GM18907 (cell line): Measurements from ENCODE around the gene HM13.
A peak's percentile ranks its signal among the peaks of the same experiment; 100 is the strongest.
"Not testable (repeated sequence)": the region's sequence is repeated elsewhere in the genome, so short reads cannot be mapped to it uniquely, and the experiment has no call there.

Experiments
- ATAC-seq: cut with Tn5 transposase; IDR thresholded peaks from one replicate; pipeline ENCODE4 v1.9.1; 2021; ENCODE audit warnings: mild to moderate bottlenecking, moderate library complexity; ENCODE audit not compliant: unreplicated experiment

Gene HM13

DNA sequence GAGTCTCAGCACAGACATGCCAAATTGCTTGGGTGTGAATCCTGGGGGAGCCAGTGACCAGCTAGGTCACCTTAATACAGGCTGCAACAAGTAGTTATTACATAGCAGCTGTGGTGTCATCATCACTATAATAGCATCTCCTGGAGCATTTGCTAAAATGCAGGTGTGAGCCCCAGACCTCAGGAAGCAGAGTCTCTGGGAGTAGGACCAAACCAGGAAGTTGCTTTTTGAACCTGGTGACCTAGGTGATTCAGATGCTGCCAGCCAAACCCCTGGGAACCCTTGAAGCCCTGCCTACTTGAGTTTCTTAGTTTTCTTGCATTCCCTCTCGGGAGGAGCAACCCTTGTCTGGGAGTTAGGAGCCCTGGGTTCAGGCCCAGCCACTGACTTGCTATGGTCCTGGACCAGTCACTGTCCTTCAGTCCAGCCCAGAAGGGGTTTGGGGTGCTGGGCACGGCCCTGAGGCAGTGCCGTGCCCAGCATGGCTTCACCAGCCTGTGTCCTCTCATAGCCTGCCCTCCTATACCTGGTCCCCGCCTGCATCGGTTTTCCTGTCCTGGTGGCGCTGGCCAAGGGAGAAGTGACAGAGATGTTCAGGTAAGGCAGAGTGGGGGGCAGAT is 51.6 kb downstream of the HM13 start:
- no peak for ATAC-seq

DNA sequence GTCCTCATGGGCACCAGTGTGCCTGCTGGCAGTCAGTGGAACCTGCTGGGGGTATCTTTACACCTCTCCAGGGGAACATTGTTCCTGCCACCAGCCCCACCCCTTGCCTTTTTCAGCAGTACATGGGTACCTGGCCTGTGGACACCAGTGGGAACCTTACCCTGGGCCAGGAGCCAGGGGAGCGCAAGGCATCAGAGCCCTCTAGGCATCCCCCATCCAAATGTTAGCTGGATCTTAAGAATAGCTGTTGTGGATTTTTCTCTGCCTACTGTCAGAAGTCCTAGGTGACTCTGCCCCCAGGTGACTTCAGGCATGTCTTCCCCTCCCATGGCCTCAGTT is 52.0 kb downstream of the HM13 start:
- ATAC-seq = no peak

DNA sequence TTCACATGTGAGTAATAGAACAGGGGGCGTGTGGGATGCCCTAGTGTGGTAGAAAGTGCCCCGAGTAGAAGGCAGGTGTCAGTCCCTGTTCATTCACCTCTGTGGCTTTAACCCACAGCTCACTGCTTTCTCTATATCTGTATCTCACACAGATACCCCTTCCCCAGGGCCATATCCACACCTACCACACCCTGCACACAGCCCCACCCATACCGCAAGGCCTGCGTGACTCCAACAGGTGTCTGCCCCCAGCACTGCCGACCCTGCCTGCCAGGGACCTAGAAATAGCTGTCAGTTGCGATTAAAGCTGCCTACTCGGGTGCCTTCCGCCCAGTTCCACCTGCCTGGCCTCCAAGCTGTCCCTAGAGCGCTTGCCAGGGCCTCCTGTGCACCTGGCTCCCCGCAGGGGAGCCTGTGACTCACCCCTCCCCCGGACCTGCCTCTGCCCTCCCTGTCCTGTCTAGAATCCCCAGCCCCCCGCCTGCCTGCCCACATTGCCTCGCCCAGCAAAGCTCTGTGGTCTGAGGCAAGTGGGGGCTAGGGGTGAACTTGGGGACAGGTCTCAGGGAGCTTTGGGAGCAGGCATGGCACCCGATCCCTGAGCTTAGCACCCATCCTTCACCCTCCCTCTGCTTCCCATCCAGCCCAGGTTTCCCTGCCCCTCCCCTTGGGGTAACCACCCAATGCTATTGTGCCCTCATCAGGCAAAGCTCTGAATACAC is 52.6 kb downstream of the HM13 start:
- no peak for ATAC-seq

DNA sequence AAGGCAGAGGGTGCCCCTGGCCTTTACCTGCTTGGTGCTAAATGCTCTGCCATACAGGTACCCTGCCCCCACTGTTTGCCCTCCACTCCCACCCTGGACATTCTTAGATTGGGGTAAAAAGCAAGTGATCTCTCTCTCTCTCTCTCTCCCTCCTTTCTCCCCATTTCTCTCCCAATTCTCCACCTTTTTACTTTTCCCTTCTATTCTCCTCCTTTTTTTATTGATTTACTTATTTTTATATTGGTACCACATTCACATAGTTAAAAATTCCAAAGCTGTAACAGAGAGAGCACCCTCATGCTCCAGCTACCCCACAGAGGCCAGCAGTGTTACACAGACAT is 53.1 kb downstream of the HM13 start:
- no peak for ATAC-seq

DNA sequence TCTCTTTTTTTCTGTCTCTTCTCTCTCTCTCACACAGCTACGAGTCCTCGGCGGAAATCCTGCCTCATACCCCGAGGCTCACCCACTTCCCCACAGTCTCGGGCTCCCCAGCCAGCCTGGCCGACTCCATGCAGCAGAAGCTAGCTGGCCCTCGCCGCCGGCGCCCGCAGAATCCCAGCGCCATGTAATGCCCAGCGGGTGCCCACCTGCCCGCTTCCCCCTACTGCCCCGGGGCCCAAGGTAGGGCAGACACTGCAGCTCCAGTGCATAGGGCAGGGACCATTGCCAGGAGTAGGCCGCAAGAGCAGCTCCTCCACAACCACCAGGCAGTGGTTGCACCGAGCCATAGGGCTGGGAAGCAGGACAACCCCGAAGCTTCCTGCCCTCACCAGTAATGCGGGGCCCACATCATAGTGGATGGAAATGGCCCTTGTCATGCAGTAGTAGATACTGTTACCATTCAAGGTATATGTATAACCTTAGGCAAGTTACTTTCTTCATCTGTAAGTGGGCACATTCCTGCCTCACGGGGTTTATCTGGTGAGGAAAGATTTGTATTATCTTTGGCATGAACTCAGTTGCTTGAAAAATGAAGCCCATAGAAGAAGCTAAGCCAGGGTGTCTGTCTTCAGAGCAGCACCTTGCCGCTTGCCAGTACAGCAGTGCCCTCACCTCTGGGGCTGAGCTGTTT is 53.9 kb downstream of the HM13 start:
- ATAC-seq = no peak

DNA sequence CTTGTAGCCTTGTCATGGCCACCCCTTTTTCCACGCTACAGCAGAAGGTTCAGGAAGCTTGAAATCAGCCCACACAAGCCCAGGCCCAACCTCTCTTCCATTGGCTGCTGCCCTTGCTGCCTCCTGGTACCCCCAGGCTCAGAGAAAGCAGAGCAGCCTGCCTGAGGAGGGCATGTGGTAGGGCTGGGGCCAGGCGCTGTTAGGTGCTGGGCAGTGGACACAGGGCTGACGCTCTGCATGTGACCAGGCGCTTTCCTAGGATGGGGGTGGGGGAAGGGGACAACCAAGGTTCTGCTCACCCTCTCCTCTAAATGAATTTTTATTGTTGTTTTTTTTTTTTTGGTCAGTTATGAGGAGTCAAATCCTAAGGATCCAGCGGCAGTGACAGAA is 54.5 kb downstream of the HM13 start:
- no peak for ATAC-seq

DNA sequence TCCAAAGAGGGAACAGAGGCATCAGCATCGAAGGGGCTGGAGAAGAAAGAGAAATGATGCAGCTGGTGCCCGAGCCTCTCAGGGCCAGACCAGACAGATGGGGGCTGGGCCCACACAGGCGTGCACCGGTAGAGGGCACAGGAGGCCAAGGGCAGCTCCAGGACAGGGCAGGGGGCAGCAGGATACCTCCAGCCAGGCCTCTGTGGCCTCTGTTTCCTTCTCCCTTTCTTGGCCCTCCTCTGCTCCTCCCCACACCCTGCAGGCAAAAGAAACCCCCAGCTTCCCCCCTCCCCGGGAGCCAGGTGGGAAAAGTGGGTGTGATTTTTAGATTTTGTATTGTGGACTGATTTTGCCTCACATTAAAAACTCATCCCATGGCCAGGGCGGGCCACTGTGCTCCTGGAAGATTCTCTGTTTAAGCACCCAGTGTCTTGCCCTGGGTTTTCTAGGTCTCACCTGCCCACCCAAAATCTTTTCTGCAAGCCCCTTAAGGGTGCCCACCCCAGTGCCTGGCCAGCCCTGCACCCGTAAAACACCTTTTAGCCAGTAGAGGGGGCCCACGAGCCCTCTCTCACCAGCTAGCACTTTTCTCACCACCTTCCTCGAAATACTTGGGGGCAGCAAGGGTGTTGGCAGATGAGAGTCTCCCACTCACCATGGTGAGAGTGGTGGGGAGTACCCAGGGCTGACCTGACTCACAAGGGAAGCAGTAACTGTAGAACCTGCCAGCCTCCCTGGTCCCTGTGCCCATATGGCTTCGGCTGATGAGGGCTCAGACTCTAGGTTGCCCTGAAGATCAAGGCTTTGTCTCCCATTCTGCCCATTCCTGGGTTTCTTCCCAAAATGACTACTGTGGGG is 55.1 kb downstream of the HM13 start:
- peak; percentile 22 for ATAC-seq

DNA sequence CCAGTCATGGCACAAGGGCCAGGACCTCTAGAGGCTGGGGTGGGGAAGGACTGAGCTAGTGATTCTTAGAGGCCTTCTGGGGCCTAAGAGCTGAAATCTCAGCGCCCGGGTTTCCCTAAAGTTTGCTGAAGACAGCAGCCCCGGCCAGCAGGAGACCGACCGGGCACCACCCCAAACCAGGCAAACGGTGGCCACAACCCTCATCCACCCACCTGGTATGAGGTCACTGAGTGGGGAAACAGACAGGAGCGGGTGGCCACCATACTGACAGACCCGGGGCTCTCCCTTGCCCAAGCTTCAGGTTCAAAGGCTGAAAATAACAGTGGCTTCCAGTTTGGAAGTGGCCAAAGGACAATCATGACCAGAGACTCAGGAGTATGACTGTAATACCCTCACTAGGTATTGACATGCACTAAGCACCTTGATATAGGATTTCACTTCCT is 55.8 kb downstream of the HM13 start:
- no peak for ATAC-seq

DNA sequence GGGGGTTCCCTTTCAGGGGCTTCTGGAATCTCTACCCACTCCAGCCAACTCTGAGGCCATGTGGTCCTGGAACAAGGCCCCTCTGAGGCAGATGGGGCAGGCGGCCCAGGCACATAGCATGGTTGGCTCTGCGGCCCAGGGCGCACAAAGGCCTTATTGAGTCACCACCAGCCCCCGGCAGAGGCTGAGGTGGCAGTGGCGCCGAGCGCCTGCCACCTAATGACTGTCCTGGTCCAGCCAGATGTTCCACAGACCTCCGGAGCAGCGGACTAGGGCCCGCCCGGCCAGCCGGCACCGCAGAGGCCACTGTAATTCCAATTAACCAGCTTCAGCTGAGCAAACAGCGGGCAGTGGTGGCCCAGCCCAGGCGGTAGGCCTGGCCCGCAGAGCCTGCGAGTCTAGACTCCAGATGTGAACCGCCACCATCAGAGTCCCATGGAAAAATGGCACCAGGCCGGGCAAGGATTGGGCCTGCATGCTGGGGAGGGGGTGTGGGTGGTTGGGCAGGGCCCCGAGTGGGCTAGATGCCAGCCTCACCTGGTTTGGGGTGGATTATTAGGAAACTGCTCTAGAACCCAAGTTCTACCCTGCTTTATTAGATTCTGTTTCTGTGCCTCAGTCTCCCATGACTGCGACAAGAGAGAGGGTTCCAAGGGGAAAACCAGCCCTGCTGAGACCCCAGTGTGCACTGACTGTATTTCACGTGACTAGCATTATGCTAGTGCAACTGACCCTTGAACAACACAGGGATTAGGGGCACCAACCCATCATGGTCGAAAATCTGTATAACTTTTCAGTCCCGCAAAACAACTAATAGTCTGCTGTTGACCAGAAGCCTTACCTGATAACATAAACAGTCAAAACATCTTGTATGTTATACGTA is 56.7 kb downstream of the HM13 start:
- no peak for ATAC-seq

DNA sequence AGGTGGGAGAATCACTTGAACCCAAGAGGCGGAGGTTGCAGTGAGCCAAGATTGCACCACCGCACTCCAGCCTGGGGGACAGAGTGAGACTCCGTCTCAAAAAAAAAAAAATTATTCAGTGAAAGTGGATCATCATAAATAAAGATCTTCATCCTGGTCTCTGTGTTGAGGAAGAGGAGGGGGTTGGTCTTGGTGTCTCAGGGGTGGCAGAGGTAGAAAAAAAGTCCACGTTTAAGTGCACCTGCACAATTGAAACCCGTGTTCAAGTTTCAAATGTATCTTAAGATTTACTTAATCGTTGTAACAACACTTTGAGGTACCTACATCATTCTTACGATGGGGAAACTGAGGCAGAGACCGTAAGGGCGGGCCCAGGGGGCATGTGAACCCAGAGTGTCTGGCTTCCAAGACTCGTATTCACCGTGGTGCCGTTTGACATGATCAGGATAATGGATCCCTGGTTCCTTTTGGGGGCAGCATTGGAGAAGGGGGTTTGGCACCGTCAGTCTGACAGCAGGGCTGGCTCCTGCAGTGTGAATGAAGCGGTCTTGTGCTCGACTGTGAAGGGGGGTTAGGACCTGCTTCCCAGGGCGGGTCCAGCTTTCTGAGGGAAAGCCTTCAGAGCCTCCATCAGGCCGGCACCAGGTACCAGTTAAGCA is 57.9 kb downstream of the HM13 start:
- ATAC-seq = no peak

DNA sequence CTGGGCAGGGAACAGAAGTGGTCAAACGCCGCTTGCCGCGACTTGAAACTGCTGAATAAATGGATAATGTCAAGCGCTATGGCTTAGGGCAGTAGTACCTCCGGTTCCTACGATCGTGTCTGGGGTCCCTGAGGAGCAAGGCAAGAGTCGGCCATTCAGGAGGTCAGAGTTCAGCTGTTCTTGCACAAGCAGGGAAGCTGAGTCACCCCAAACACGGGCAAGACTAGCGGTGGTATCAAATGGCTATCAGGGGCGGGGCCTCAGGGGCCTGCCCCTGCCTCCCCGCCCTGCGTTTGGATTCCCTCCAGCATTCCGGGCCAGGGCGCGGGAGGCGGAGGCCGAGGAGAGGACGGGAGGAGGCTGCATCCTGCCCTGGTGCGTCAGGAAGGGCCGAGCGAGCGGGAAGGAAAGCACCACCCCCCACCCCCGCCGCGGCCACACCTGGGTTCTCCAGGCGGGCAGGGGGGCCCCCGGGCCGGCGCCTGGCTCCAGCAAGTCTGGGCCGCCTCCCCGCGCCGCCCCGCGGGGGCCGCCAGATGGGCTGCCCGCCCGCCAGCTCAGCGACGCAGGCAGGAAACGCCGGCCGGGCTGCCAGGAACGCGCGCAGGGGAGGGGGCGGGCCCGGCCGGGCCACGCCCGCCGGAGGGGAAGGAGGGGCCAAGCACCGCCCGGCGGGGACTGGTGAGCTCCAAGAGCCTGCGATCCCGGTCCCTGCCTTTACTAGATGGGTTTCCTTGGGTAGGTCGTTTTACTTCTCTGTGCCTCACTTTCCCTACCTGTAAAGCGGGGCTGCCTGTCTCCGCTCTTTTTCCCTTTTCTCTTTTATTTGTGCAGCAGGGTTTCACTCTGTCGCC is 58.7 kb downstream of the HM13 start:
- peak; percentile 87 for ATAC-seq

DNA sequence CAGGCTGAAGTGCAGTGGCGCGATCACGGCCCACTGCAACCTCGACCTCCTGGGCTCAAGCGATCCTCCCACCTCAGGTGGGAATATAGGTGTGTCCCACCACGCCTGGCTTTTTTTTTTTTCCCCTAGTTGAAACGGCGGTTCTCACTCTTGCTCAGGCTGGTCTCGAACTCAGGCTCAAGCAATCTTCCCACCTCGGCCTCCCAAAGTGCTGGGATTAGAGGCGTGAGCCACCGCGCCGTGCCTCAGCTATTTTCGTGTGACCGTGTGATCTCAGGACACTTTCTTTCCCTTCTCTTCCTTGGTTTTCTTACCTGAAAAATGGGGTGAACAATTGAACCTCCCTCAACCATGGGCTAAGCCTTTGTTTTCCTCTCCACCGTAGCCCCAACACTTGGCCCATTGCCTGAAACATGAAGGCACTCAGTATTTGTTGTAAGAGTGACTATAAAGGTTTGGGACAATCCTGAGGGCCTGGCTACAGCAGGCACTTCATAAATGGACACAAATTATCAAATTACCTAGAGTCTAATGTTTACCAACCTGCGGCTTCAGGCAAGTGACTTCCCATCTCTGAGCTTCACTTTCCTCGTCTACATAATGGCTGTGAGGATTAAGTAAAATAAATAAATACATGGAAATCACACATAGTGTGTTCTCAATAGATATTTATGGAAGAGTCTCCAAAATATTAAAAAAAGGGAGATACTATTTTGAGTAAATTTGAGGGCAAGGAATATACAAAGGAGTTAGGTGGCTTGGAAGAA is 59.5 kb downstream of the HM13 start:
- ATAC-seq = peak; percentile 17

DNA sequence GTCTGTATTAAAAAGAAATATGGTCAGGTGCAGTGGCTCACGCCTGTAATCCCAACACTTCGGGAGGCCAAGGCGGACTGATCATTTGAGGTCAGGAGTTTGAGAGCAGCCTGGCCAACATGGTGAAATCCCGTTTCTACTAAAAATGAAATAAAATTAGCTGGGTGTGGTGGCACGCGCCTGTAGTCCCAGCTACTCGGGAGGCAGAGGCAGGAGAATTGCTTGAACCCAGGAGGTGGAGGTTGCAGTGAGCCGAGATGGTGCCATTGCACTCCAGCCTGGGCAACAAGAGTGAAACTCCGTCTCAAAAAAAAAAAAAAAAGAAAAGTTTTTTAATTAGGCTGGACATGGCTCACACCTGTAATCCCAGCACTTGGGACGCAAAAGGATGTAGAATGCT is 60.7 kb downstream of the HM13 start:
- ATAC-seq = not testable (repeated sequence)

DNA sequence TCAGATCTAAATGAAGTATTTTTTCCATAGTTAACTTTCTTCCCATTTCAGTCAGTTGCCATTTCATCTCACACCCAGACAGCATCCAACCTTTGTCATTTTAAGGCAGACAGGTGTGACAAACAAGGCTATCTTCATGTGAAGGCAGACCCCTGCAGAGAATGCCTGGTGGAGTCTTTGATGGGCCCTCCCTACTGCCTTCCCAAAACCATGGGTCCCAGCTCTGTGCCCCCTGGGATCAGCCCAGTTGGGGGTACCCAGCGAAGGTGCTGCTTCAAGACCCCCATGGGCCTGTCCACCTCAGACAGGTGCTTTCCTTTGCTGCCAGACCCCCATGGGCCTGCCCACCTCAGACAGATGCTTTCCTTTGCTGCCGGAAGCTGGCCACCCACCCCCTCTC is 62.5 kb downstream of the HM13 start:
- ATAC-seq = no peak

DNA sequence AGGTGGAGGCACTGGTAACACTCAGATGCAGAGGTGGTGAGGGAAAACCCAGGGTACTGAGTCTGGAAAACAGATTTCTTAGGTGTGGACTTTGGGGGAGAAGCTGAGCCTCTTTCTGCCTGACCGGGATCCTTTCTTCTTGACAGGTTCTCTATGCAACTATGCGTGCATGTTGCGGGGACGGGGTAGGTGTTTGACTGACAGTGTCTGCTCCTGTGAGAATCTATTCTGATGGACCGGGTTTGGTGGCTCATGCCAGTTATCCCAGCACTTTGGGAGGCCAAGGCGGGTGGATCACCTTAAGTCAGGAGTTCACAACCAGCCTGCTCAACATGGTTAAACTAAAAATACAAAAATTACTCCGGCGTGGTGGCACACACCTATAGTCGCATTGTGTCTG is 63.0 kb downstream of the HM13 start:
- ATAC-seq = no peak

DNA sequence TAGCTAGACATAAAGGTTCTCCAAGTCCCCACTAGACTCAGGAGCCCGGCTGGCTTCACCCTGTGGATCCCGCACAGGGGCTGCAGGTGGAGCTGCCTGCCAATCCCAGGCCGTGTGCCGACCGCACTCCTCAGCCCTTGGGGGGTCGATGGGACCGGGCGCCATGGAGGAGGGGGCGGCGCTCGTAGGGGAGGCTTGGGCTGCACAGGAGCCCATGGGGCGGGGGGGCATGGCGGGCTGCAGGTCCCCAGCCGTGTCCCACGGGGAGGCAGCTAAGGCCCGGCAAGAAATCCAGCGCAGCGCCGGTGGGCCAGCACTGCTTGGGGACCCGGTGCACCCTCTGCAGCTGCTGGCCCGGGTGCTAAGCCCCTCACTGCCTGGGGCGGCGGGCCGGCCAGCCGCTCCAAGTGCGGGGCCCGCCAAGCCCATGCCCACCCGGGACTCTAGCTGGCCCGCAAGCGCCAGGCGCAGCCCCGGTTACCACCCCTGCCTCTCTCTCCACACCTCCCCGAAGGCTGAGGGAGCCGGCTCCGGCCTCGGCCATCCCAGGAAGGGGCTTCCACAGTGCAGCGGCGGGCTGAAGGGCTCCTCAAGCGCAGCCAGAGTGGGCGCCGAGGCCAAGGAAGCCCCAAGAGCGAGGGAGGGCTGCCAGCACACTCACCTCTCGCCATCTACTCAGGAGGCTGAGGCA is 64.4 kb downstream of the HM13 start:
- ATAC-seq = no peak

DNA sequence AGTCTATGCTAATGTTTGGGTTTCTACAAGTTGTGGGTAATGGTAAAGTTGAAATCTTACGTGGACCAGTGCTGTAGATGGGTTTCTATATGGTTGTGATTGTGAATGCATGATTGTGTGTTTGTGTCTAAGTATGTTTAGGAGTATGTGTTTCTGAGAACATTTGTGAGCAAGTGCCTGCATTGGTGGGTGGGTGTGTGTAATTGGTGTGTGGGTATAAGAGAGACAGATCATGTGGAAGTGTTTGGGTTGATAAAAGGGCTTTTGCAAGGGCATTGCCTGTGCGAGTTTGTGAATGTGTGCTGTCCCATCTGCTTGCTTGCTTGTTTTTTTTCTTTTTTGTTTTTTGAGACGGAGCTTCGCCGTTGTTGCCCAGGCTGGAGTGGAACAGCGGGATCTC is 65.0 kb downstream of the HM13 start:
- no peak for ATAC-seq
